WTC11 (cell line): Measurements from ENCODE around the gene ATG14. TPM values are rescaled to one million over a fixed set of nuclear protein-coding genes. Genes with fewer than 3 reads are reported as not detected.

Source experiments
- ATAC-seq: fragments of 200-7000 bp; cut with Tn5 transposase; 2 replicates; pipeline ENCODE4 v1.10.0; 2021; ENCODE audit warnings: mild to moderate bottlenecking, moderate library complexity
- CTCF ChIA-PET: fragments of 300-600 bp; sonication (Branson Sonifier 250); formaldehyde crosslinking; loops from one replicate; lab custom pipeline; 2021; ENCODE audit warnings: antibody characterized with exemption; lab: Charles Lee
- POLR2A ChIA-PET: fragments of 350-600 bp; sonication (Branson Sonifier 250); formaldehyde crosslinking; loops from one replicate; lab custom pipeline; 2021; ENCODE audit warnings: antibody characterized with exemption; lab: Charles Lee
- DNase-seq: peaks from one replicate; pipeline ENCODE4 v3.0.0; 2021; ENCODE audit warnings: low spot score
- H3K27ac Mint-ChIP-seq: 2 replicates; pipeline ENCODE4 v1.8.0; 2021; ENCODE audit warnings: mixed read lengths
- H3K27me3 Mint-ChIP-seq: 2 replicates; pipeline ENCODE4 v1.8.0; 2021; ENCODE audit warnings: low read depth, mild to moderate bottlenecking, moderate library complexity, mixed read lengths
- H3K36me3 Mint-ChIP-seq: 2 replicates; pipeline ENCODE4 v1.8.0; 2021; ENCODE audit warnings: mixed read lengths
- H3K4me1 Mint-ChIP-seq: 2 replicates; pipeline ENCODE4 v1.8.0; 2022; ENCODE audit warnings: mixed read lengths
- H3K4me3 Mint-ChIP-seq: 2 replicates; pipeline ENCODE4 v1.8.0; 2021; ENCODE audit warnings: mild to moderate bottlenecking, moderate library complexity, mixed read lengths
- H3K9me3 Mint-ChIP-seq: 2 replicates; pipeline ENCODE4 v1.8.0; 2021; ENCODE audit warnings: mixed read lengths
- CREM ChIP-seq: sonication (generic); formaldehyde crosslinking; IDR thresholded peaks from 2 replicates; pipeline ENCODE4 v1.8.1; 2022; ENCODE audit warnings: mild to moderate bottlenecking, missing genetic modification reagents, moderate library complexity
- FOXP1 ChIP-seq: sonication (generic); formaldehyde crosslinking; IDR thresholded peaks from 2 replicates; pipeline ENCODE4 v1.8.0; 2022; ENCODE audit warnings: missing genetic modification reagents, mild to moderate bottlenecking, moderate library complexity, borderline replicate concordance
- IRF2 ChIP-seq: sonication (generic); formaldehyde crosslinking; IDR thresholded peaks from 2 replicates; pipeline ENCODE4 v1.8.0; 2022; ENCODE audit warnings: low read depth, missing genetic modification reagents, borderline replicate concordance
- KAT7 ChIP-seq: sonication (generic); formaldehyde crosslinking; IDR thresholded peaks from 2 replicates; pipeline ENCODE4 v1.8.1; 2023; ENCODE audit warnings: missing genetic modification reagents, mild to moderate bottlenecking, borderline replicate concordance
- NFATC4 ChIP-seq: fragments of 250-450 bp; sonication (Bioruptor Pico); IDR thresholded peaks from 2 replicates; pipeline ENCODE4 v1.9.0; 2021; ENCODE audit warnings: mild to moderate bottlenecking
- PRRX2 ChIP-seq: fragments of 250-450 bp; sonication (Bioruptor Pico); IDR thresholded peaks from 2 replicates; pipeline ENCODE4 v1.8.0; 2021; ENCODE audit warnings: mild to moderate bottlenecking
- TCF7 ChIP-seq: sonication (generic); formaldehyde crosslinking; IDR thresholded peaks from 2 replicates; pipeline ENCODE4 v1.8.0; 2022; ENCODE audit warnings: mild to moderate bottlenecking, low read depth, missing genetic modification reagents, moderate library complexity
- ZNF138 ChIP-seq: sonication (generic); formaldehyde crosslinking; conservative IDR thresholded peaks from 2 replicates; pipeline ENCODE4 v1.8.1; 2022; ENCODE audit warnings: mild to moderate bottlenecking, moderate library complexity, missing genetic modification reagents
- ZNF263 ChIP-seq: sonication (generic); formaldehyde crosslinking; IDR thresholded peaks from 2 replicates; pipeline ENCODE4 v1.8.1; 2022; ENCODE audit warnings: low read depth, mild to moderate bottlenecking, moderate library complexity, missing genetic modification reagents
- total RNA-seq: library from RNA; stranded (reverse); gene quantifications from 3 replicates; pipeline ENCODE4 v1.2.3, GENCODE V29; 2021
- TF ChIP-seq, protein P1 (sequence below): sonication (generic); formaldehyde crosslinking; IDR thresholded peaks from 2 replicates; pipeline ENCODE4 v1.8.0; 2023; ENCODE audit warnings: mild to moderate bottlenecking, missing genetic modification reagents
- TF ChIP-seq, protein P2 (sequence below): sonication (generic); formaldehyde crosslinking; IDR thresholded peaks from 2 replicates; pipeline ENCODE4 v1.8.0; 2022; ENCODE audit warnings: mild to moderate bottlenecking, missing genetic modification reagents
- TF ChIP-seq, protein P3 (sequence below): fragments of 250-450 bp; sonication (Bioruptor Pico); IDR thresholded peaks from 2 replicates; pipeline ENCODE4 v1.8.0; 2021; ENCODE audit warnings: mild to moderate bottlenecking
- TF ChIP-seq, protein P4 (sequence below): fragments of 200-600 bp; IDR thresholded peaks from 2 replicates; pipeline ENCODE4 v1.8.0; 2022; ENCODE audit warnings: antibody characterized with exemption
- TF ChIP-seq, protein P5 (sequence below): sonication (generic); formaldehyde crosslinking; IDR thresholded peaks from 2 replicates; pipeline ENCODE4 v1.8.0; 2022; ENCODE audit warnings: mild to moderate bottlenecking, missing genetic modification reagents
- TF ChIP-seq, protein P6 (sequence below): fragments of 250-450 bp; sonication (Bioruptor Pico); IDR thresholded peaks from 2 replicates; pipeline ENCODE4 v1.9.0; 2021; ENCODE audit warnings: mild to moderate bottlenecking
- TF ChIP-seq, protein P7 (sequence below): sonication (generic); formaldehyde crosslinking; IDR thresholded peaks from 2 replicates; pipeline ENCODE4 v1.8.1; 2022; ENCODE audit warnings: mild to moderate bottlenecking, missing genetic modification reagents, moderate library complexity, borderline replicate concordance
- TF ChIP-seq, protein P8 (sequence below): sonication (generic); formaldehyde crosslinking; IDR thresholded peaks from 2 replicates; pipeline ENCODE4 v1.8.1; 2023; ENCODE audit warnings: mild to moderate bottlenecking, missing genetic modification reagents

Gene ATG14
- total RNA-seq, 1 experiment from 2014 or later, result 10.4 TPM

DNA sequence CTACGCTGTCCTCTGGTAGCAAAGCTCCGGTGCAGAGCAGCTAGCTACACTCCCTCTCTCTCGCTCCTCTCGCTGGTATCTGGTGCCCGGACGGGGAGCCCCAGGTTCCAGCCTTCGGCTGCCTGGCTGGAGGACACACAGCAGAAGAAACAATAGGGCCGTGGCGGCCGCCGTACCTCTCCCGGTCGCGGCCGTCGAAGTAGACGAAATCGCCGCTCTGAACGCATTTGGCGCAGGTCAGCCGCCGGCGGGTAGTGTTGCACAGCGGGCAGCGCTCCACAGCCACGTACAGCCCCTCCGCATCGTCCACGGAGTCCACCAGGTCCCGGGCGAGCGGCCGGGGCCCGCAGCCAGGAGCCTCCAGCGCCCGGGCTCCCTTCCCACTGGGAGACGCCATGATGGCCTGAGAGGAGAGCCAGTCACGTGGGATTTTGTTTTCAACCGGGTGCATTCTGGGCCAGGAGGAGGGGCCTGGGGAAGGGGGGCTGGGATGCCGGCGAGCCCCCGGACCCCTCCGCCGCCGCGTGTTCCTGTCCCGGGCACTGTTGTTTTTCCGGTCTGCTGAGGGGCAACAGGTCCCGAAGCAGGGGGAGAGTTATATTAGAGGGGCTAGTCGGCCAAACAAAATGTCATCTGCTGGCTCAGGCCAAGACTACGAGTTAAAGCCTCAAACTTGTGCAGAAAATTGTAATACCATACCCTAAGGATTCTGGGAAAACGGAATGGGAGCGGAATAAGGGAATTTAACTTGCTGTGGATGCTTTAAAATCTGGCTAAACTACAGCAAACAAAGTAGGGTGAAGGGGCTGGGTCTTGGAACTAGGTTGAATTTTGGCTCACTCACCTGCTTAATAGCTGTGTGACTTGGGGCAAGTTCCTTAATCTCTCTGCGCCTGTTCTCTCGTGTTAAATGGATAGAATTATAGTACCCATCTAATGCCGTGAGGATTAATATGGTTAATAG is at the start of gene ATG14 (continued):
- TF ChIP-seq, protein P1, sequence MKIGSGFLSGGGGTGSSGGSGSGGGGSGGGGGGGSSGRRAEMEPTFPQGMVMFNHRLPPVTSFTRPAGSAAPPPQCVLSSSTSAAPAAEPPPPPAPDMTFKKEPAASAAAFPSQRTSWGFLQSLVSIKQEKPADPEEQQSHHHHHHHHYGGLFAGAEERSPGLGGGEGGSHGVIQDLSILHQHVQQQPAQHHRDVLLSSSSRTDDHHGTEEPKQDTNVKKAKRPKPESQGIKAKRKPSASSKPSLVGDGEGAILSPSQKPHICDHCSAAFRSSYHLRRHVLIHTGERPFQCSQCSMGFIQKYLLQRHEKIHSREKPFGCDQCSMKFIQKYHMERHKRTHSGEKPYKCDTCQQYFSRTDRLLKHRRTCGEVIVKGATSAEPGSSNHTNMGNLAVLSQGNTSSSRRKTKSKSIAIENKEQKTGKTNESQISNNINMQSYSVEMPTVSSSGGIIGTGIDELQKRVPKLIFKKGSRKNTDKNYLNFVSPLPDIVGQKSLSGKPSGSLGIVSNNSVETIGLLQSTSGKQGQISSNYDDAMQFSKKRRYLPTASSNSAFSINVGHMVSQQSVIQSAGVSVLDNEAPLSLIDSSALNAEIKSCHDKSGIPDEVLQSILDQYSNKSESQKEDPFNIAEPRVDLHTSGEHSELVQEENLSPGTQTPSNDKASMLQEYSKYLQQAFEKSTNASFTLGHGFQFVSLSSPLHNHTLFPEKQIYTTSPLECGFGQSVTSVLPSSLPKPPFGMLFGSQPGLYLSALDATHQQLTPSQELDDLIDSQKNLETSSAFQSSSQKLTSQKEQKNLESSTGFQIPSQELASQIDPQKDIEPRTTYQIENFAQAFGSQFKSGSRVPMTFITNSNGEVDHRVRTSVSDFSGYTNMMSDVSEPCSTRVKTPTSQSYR (CRISPR knock-in tag), result 0 out of 2 replicates have a peak, but pooled peaks have one; percentile 9

DNA sequence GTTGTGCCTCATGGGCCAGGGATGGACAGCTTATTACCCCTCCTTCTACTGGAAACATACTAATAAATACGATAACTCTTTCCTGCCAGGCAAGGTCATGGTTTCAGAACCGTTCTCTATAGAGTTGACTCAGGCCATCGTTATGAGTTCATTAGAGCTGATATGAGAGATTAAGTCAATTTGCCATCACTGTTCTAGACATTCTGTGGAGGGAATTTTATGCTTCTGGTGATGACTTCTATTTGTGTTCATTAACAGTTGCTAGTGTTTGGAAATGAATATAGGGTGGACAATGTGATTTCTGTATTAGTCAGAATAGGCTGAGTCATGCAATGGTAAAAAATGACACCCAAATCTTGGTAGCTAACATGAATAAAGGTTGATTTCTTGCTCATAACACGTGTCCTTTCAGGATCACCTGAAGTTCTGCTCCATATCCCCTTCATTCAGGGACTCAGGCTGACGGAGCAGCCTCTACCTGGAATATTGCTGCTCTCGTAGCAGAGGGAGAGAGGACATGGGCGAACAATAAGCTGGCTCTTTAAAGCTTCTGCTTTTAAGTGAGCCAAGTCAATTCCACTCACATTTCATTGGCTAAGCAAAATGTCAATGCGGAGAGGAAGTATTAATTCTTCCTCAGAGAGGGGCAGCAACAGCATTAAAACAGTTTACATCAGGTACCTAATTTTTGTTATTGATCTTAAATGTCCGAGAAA is 47.3 kb upstream of the ATG14 start:
- Mint-ChIP-seq H3K4me1 (peaks cover 10% of the 10 kb centered on the region), H3K27me3 (peaks cover 3% of the 10 kb centered on the region; the same call in 1 of the 2 replicates), H3K4me3 (no peak overlapping the region), H3K9me3 (peaks cover 10% of the 10 kb centered on the region), H3K27ac (no peak overlapping the region), H3K36me3 (peaks cover 8% of the 10 kb centered on the region; the same call in 1 of the 2 replicates)
- CTCF ChIA-PET, result interaction anchor here (6.0 kb wide), 1 partner anchor 12 kb away, joined by 28 read pairs; no protein-coding TSS in a partner anchor
- POLR2A ChIA-PET, result no interaction called here
- TF ChIP-seq CREM (CRISPR knock-in tag), result no peak
- TF ChIP-seq FOXP1 (CRISPR knock-in tag), result no peak
- no peak for TF ChIP-seq KAT7 (CRISPR knock-in tag)
- TF ChIP-seq, protein P2, sequence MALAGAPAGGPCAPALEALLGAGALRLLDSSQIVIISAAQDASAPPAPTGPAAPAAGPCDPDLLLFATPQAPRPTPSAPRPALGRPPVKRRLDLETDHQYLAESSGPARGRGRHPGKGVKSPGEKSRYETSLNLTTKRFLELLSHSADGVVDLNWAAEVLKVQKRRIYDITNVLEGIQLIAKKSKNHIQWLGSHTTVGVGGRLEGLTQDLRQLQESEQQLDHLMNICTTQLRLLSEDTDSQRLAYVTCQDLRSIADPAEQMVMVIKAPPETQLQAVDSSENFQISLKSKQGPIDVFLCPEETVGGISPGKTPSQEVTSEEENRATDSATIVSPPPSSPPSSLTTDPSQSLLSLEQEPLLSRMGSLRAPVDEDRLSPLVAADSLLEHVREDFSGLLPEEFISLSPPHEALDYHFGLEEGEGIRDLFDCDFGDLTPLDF (CRISPR knock-in tag), result no peak
- TF ChIP-seq, protein P3, sequence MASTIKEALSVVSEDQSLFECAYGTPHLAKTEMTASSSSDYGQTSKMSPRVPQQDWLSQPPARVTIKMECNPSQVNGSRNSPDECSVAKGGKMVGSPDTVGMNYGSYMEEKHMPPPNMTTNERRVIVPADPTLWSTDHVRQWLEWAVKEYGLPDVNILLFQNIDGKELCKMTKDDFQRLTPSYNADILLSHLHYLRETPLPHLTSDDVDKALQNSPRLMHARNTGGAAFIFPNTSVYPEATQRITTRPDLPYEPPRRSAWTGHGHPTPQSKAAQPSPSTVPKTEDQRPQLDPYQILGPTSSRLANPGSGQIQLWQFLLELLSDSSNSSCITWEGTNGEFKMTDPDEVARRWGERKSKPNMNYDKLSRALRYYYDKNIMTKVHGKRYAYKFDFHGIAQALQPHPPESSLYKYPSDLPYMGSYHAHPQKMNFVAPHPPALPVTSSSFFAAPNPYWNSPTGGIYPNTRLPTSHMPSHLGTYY (CRISPR knock-in tag), result no peak
- TF ChIP-seq TCF7, result no peak
- TF ChIP-seq, protein P4, sequence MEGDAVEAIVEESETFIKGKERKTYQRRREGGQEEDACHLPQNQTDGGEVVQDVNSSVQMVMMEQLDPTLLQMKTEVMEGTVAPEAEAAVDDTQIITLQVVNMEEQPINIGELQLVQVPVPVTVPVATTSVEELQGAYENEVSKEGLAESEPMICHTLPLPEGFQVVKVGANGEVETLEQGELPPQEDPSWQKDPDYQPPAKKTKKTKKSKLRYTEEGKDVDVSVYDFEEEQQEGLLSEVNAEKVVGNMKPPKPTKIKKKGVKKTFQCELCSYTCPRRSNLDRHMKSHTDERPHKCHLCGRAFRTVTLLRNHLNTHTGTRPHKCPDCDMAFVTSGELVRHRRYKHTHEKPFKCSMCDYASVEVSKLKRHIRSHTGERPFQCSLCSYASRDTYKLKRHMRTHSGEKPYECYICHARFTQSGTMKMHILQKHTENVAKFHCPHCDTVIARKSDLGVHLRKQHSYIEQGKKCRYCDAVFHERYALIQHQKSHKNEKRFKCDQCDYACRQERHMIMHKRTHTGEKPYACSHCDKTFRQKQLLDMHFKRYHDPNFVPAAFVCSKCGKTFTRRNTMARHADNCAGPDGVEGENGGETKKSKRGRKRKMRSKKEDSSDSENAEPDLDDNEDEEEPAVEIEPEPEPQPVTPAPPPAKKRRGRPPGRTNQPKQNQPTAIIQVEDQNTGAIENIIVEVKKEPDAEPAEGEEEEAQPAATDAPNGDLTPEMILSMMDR, result no peak
- TF ChIP-seq NFATC4, result no peak
- no peak for TF ChIP-seq PRRX2 (CRISPR knock-in tag)
- no peak for TF ChIP-seq ZNF138 (CRISPR knock-in tag)
- TF ChIP-seq IRF2 (CRISPR knock-in tag), result no peak
- TF ChIP-seq, protein P5, sequence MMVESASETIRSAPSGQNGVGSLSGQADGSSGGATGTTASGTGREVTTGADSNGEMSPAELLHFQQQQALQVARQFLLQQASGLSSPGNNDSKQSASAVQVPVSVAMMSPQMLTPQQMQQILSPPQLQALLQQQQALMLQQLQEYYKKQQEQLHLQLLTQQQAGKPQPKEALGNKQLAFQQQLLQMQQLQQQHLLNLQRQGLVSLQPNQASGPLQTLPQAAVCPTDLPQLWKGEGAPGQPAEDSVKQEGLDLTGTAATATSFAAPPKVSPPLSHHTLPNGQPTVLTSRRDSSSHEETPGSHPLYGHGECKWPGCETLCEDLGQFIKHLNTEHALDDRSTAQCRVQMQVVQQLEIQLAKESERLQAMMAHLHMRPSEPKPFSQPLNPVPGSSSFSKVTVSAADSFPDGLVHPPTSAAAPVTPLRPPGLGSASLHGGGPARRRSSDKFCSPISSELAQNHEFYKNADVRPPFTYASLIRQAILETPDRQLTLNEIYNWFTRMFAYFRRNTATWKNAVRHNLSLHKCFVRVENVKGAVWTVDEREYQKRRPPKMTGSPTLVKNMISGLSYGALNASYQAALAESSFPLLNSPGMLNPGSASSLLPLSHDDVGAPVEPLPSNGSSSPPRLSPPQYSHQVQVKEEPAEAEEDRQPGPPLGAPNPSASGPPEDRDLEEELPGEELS (CRISPR knock-in tag), result no peak
- TF ChIP-seq, protein P6, sequence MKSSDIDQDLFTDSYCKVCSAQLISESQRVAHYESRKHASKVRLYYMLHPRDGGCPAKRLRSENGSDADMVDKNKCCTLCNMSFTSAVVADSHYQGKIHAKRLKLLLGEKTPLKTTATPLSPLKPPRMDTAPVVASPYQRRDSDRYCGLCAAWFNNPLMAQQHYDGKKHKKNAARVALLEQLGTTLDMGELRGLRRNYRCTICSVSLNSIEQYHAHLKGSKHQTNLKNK (CRISPR knock-in tag), result no peak
- TF ChIP-seq, protein P7, sequence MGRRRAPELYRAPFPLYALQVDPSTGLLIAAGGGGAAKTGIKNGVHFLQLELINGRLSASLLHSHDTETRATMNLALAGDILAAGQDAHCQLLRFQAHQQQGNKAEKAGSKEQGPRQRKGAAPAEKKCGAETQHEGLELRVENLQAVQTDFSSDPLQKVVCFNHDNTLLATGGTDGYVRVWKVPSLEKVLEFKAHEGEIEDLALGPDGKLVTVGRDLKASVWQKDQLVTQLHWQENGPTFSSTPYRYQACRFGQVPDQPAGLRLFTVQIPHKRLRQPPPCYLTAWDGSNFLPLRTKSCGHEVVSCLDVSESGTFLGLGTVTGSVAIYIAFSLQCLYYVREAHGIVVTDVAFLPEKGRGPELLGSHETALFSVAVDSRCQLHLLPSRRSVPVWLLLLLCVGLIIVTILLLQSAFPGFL (CRISPR knock-in tag), result no peak
- TF ChIP-seq, protein P8, sequence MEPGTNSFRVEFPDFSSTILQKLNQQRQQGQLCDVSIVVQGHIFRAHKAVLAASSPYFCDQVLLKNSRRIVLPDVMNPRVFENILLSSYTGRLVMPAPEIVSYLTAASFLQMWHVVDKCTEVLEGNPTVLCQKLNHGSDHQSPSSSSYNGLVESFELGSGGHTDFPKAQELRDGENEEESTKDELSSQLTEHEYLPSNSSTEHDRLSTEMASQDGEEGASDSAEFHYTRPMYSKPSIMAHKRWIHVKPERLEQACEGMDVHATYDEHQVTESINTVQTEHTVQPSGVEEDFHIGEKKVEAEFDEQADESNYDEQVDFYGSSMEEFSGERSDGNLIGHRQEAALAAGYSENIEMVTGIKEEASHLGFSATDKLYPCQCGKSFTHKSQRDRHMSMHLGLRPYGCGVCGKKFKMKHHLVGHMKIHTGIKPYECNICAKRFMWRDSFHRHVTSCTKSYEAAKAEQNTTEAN, result no peak
- no peak for TF ChIP-seq ZNF263 (CRISPR knock-in tag)
- ATAC-seq (no peak), DNase-seq (no peak)
